Measurements from ENCODE around the gene MYL1.

DNA sequence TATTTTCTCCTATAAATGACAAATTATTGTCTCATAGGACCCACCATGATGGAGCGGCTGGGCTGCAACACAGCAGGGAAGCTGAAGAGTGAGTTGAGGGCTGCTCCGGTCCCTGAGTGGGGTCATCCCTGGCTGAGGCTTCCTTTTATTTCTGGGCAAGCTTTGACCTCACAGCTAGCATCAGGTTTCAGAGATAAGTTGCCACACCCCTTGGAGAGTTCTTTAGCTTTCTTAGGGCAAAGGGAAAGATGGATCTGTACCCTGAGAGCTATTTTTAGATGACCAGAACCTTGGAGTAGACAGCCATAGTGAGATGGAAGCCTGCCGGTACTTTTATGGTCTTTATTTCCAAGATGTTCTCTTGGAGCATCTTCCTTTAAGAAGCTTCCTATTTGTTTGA, 11.5 kb downstream of the MYL1 start:
- TF ChIP-seq, protein P1, sequence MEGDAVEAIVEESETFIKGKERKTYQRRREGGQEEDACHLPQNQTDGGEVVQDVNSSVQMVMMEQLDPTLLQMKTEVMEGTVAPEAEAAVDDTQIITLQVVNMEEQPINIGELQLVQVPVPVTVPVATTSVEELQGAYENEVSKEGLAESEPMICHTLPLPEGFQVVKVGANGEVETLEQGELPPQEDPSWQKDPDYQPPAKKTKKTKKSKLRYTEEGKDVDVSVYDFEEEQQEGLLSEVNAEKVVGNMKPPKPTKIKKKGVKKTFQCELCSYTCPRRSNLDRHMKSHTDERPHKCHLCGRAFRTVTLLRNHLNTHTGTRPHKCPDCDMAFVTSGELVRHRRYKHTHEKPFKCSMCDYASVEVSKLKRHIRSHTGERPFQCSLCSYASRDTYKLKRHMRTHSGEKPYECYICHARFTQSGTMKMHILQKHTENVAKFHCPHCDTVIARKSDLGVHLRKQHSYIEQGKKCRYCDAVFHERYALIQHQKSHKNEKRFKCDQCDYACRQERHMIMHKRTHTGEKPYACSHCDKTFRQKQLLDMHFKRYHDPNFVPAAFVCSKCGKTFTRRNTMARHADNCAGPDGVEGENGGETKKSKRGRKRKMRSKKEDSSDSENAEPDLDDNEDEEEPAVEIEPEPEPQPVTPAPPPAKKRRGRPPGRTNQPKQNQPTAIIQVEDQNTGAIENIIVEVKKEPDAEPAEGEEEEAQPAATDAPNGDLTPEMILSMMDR (IDR thresholded peaks at IDR 0.05; ENCODE audit: low read length) = no peak
- TF ChIP-seq EZH2 (IDR thresholded peaks at IDR 0.05; ENCODE audit: borderline replicate concordance, low read length) = no peak

Measured in OCI-LY1 (cell line).